Type B pancreatic cell (in vitro differentiated cells): ENCODE data around the gene GLDN. TPM values are rescaled to one million over a fixed set of nuclear protein-coding genes. Genes with fewer than 3 reads are reported as not detected.

Experiments used
- DNase-seq: peaks from one replicate; pipeline ENCODE4 v3.0.0; 2021; ENCODE audit warnings: mixed read lengths; ENCODE audit not compliant: unreplicated experiment; ENCODE audit errors: extremely low spot score
- H3K27ac Mint-ChIP-seq: 2 replicates; pipeline ENCODE4 v1.8.0; 2021; ENCODE audit warnings: mild to moderate bottlenecking, mixed read lengths
- H3K27me3 Mint-ChIP-seq: 2 replicates; pipeline ENCODE4 v1.8.0; 2021; ENCODE audit warnings: mixed read lengths
- H3K36me3 Mint-ChIP-seq: 2 replicates; pipeline ENCODE4 v1.8.0; 2021; ENCODE audit warnings: mixed read lengths
- H3K4me1 Mint-ChIP-seq: one replicate; pipeline ENCODE4 v1.8.0; 2021; ENCODE audit warnings: mixed read lengths; ENCODE audit not compliant: unreplicated experiment
- H3K4me3 Mint-ChIP-seq: 2 replicates; pipeline ENCODE4 v1.8.0; 2021; ENCODE audit warnings: mild to moderate bottlenecking, mixed read lengths
- H3K9me3 Mint-ChIP-seq: 2 replicates; pipeline ENCODE4 v1.8.0; 2021; ENCODE audit warnings: mixed read lengths
- total RNA-seq: library from RNA; stranded (reverse); gene quantifications from 2 replicates; pipeline ENCODE4 v1.2.1, GENCODE V29; 2021; ENCODE audit warnings: low replicate concordance
- TF ChIP-seq, protein P1 (sequence below): fragments of 200-600 bp; sonication (generic); conservative IDR thresholded peaks from 2 replicates; pipeline ENCODE4 v1.5.0; 2021; ENCODE audit warnings: antibody characterized with exemption, mild to moderate bottlenecking

GLDN gene
- total RNA-seq, 1 donor from 2014 or later = 0.68 TPM

DNA sequence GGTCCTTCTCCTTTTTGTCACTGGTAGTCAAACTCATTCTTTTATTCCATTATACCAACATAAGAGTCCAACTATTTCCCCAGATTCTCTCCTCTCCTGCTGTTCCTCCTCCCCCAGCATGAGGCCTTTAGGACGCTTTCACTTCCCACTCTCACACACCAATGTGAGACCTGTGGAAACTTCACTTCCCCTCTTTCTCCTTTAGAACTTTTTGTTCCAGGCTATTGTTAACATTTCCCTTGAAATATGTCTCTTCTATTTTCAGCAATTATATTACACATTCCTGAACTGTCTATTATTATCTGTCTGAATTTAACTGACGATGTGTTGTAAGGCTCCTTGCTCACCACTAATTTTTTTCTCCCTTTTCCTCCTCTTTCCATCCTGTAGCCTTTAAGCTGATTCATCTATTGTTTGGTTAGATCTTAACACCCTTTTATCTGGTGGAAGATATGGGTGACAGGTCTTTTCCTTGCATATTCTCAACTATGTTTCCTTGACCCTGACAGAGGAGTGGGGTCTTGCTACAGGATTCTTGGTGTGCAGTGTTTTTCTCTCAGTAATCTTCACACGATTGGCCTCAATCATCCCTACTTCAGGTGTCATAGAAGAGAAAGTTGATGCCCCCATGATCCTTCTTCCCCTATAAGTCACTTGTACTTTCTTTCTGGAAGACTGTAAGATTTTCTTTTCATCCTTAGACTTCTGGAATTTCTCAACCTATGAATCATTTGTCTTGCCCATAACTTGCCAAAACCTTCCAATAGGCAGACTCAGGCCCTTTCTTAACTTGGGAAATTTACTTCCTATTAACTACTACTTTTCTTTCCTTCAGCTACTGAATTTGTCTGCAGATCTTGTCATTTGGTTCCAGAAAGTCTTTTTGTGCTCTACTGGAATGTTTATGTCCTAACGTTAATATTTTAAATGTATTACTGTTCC lies 9.0 kb upstream of the GLDN start:
- Mint-ChIP-seq H3K27ac (no peak overlapping the region), H3K4me1 (peaks cover 5% of the 10 kb centered on the region), H3K9me3 (peaks cover 6% of the 10 kb centered on the region), H3K36me3 (no peaks in the 10 kb centered on the region), H3K4me3 (no peak overlapping the region), H3K27me3 (peaks cover 4% of the 10 kb centered on the region)
- TF ChIP-seq, protein P1, sequence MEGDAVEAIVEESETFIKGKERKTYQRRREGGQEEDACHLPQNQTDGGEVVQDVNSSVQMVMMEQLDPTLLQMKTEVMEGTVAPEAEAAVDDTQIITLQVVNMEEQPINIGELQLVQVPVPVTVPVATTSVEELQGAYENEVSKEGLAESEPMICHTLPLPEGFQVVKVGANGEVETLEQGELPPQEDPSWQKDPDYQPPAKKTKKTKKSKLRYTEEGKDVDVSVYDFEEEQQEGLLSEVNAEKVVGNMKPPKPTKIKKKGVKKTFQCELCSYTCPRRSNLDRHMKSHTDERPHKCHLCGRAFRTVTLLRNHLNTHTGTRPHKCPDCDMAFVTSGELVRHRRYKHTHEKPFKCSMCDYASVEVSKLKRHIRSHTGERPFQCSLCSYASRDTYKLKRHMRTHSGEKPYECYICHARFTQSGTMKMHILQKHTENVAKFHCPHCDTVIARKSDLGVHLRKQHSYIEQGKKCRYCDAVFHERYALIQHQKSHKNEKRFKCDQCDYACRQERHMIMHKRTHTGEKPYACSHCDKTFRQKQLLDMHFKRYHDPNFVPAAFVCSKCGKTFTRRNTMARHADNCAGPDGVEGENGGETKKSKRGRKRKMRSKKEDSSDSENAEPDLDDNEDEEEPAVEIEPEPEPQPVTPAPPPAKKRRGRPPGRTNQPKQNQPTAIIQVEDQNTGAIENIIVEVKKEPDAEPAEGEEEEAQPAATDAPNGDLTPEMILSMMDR = no peak
- no peak for DNase-seq

DNA sequence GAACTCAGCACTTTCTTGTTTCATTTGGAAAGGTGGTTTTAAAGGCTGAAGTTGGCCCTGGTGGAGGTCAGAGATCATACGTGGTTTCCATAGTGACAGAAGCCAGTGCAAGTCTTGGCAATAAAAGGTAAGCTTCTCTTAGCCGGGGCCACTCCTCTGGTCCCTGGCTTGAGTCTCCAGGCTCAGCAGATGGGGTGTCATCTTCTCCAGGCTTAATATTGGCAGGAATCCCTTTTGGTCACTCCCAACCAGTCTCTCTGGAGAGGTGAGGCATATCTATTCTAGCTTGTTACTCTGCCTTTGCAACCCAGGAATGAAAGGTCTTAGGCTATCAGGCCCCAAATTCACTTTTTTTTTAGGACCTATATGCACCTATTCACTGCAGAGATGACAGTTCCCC lies 7.9 kb upstream of the GLDN start:
- Mint-ChIP-seq H3K4me1 (peaks cover 5% of the 10 kb centered on the region), H3K9me3 (peaks cover 6% of the 10 kb centered on the region), H3K27ac (no peak overlapping the region), H3K36me3 (no peaks in the 10 kb centered on the region), H3K27me3 (peaks cover 6% of the 10 kb centered on the region), H3K4me3 (no peak overlapping the region)
- DNase-seq = no peak
- TF ChIP-seq, protein P1 = no peak

DNA sequence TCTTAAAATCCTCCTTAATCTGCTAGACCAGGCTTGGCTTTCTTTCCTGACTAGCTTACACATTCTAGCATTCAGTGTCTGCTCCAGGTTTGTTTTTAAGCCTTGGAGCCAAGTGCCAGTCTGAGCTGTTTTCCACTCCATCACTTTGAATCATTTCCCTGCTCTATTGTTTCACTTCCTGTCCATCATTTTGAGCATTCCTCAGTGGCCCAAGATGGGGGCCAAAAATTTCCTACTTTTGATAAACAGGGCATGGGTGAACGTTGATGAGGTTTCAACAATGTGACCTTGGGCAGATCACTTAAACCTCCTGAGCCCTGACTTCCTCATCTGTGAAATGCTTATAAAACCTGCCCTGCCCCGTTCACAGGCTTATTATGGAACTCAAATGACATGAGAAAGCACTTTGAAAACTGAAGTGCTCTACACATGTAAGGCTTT lies 7.4 kb upstream of the GLDN start:
- peaks cover 9% of the 10 kb centered on the region for H3K27me3 Mint-ChIP-seq
- H3K27ac Mint-ChIP-seq = no peak overlapping the region
- DNase-seq = no peak
- H3K4me1 Mint-ChIP-seq = peaks cover 5% of the 10 kb centered on the region
- TF ChIP-seq, protein P1 = no peak
- H3K9me3 Mint-ChIP-seq = peaks cover 6% of the 10 kb centered on the region
- no peaks in the 10 kb centered on the region for H3K36me3 Mint-ChIP-seq
- H3K4me3 Mint-ChIP-seq = no peak overlapping the region

DNA sequence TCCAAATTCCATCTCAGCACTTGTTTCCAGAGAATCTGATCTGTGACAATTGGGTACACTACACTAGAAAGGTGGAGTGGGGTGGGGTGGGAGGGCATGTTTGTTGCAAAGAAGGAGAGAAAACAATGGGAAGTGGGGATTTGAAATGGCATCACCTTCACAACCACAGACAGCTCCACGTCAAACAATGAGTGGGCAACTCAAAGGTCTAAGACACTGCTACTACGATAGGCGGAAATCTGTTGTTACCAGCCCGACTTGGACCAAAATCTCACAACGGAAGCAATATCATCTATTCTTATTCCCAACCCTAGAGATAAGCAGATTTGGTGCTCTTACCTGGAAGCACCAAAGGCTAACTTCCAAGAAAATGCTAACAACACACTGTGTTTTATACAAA lies 6.4 kb upstream of the GLDN start:
- Mint-ChIP-seq H3K27ac (no peak overlapping the region), H3K4me3 (no peak overlapping the region), H3K36me3 (no peaks in the 10 kb centered on the region), H3K9me3 (peaks cover 6% of the 10 kb centered on the region), H3K27me3 (peaks cover 20% of the 10 kb centered on the region), H3K4me1 (peaks cover 5% of the 10 kb centered on the region)
- TF ChIP-seq, protein P1 = no peak
- DNase-seq = no peak

DNA sequence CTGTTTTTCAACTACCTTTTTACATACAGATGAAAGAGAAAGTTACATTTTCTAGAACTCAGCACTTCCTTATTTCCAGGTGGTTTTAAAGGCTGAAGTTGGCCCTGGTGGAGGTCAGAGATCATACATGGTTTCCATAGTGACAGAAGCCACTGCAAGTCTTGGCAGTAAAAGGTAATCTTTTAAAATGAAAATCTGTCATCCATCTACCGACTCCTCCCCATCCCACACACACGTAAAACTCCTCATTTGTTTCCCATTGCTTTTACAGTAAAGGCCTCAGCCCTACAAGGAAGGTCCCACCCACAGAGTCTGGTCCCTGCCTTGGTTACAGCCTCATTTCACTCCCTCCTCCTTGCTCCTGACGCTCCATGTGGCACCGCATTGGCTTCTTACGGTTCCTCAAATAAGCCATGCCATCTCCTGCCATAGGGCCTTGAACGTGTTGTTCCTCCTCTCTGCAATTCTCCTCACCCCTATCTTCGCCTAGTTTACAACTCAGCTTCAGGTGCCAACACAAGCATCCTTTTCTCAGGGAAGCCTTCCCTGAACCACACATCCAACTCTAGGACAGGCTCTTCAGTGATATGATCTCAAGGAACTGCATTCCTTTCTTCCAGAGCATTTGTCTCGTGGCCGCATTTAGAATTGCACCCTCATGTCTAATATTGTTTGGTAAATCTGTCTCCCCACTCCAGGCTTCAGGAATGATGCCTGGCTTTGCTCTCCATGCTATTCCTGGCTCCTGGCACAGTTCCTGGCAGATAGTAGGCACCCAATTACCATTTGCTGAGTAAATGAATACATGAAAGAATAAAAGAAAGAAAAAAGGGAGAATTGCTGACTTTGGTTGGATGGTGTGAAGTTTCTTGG lies 5.7 kb upstream of the GLDN start:
- Mint-ChIP-seq H3K9me3 (peaks cover 6% of the 10 kb centered on the region), H3K36me3 (no peaks in the 10 kb centered on the region), H3K27me3 (peaks cover 27% of the 10 kb centered on the region), H3K4me1 (peaks cover 5% of the 10 kb centered on the region), H3K27ac (peak overlapping the region; percentile 6), H3K4me3 (no peak overlapping the region)
- TF ChIP-seq, protein P1 = no peak
- DNase-seq = no peak
